Activated naive CD4-positive, alpha-beta T cell treated with anti-CD3 and anti-CD28 coated beads, Interleukin-2, amount 10 ng/mL, durations not matched to agents 7 days and 5 days (primary cell): ENCODE measurements around the gene SULT1A3.
"Not testable (repeated sequence)": the region's sequence is repeated elsewhere in the genome, so short reads cannot be mapped to it uniquely, and the experiment has no call there.

ENCODE experiments used
- CTCF ChIA-PET: fragments of 350-600 bp; sonication (Branson Sonifier 250); formaldehyde crosslinking; loops from one replicate; lab custom pipeline; 2021; ENCODE audit warnings: antibody characterized with exemption; lab: Charles Lee
- DNase-seq: peaks from one replicate; pipeline ENCODE4 v3.0.0-alpha.2; 2020
- H3K27ac Mint-ChIP-seq: one replicate; pipeline ENCODE4 v1.8.0; 2021; ENCODE audit warnings: mild to moderate bottlenecking, moderate library complexity, mixed read lengths
- H3K27me3 Mint-ChIP-seq: one replicate; pipeline ENCODE4 v1.8.0; 2021; ENCODE audit warnings: mild to moderate bottlenecking, mixed read lengths
- H3K36me3 Mint-ChIP-seq: one replicate; pipeline ENCODE4 v1.8.0; 2021; ENCODE audit warnings: mixed read lengths
- H3K4me1 Mint-ChIP-seq: one replicate; pipeline ENCODE4 v1.8.0; 2021; ENCODE audit warnings: mixed read lengths
- H3K4me3 Mint-ChIP-seq: one replicate; pipeline ENCODE4 v1.8.0; 2021; ENCODE audit warnings: mild to moderate bottlenecking, moderate library complexity, mixed read lengths
- H3K9me3 Mint-ChIP-seq: one replicate; pipeline ENCODE4 v1.8.0; 2021; ENCODE audit warnings: mixed read lengths

Gene SULT1A3

GRCh38 chr16:30183233-30184095 is 15.6 kb upstream of the SULT1A3 start, which contains the start of gene CORO1A:
Gene CORO1A, plus strand, starts transcription at chr16:30183602. Its CDS starts 1,608 bp downstream, at chr16:30185210.
- Mint-ChIP-seq H3K27ac (peak within 1 kb of the TSS; percentile 98), H3K36me3 (peaks cover 42% of the 10 kb centered on the region), H3K4me1 (peaks cover 34% of the 10 kb centered on the region), H3K4me3 (peak within 1 kb of the TSS; percentile 100), H3K27me3 (peaks cover 5% of the 10 kb centered on the region), H3K9me3 (no peaks in the 10 kb centered on the region)
- peak; percentile 91 for DNase-seq
- CTCF ChIA-PET: interaction anchor here (0.9 kb wide), 1 partner anchor 91 kb away, joined by 4 read pairs; the partner anchor contains the start of gene TBX6

DNA sequence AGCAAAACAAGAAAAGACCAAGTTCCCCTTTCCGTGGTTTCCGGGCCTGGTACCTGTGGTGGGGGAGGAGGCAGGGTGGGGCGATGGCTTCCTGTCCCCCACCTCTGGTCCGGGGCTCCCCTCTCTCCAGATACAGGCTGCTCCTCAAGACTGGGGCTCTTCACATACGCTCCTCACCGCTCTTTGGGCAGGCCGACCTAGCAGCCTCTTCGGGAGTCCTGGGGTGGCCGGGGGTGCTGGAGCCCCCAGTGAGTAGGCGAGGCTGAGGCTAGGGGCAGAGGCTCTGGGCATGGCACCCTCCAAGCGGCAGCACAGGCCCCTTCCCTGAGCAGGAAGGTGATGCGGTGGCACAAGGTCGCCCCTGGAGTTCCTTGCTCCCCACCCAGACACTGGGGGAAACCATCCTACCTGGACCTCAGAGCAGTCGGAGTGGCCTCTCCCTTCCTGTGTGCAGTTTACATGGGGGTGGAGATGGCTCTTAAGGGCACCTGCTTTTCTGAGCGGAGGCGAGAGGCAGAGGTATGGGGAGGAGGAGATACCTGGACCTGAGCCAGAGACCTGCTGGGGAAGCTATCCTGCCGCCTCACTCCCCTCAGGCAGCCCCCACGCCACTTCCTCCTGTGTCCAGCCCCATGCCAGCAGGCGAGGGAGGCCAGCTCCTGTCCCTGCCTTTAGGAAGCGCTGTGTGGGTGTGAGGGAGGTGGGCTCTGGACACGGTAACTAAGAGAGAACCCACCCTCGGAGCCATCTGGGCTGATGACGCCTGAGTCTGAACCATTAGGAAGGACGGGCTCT is 14.8 kb upstream of the SULT1A3 start:
- H3K27ac Mint-ChIP-seq: peak overlapping the region; percentile 98
- H3K4me3 Mint-ChIP-seq: peak overlapping the region; percentile 100
- peaks cover 42% of the 10 kb centered on the region for H3K36me3 Mint-ChIP-seq
- H3K27me3 Mint-ChIP-seq: peaks cover 5% of the 10 kb centered on the region
- CTCF ChIA-PET: interaction anchor here (2.7 kb wide), 1 partner anchor 93 kb away, joined by 13 read pairs; the partner anchor contains the start of gene TBX6
- H3K4me1 Mint-ChIP-seq: peaks cover 34% of the 10 kb centered on the region
- H3K9me3 Mint-ChIP-seq: no peaks in the 10 kb centered on the region
- DNase-seq: peak; percentile 93

GRCh38 chr16:30184891-30185682 is 14.0 kb upstream of the SULT1A3 start:
- Mint-ChIP-seq H3K36me3 (peaks cover 42% of the 10 kb centered on the region), H3K27me3 (peaks cover 5% of the 10 kb centered on the region), H3K27ac (peak overlapping the region; percentile 98), H3K9me3 (no peaks in the 10 kb centered on the region), H3K4me1 (peaks cover 34% of the 10 kb centered on the region), H3K4me3 (peak overlapping the region; percentile 100)
- no peak for DNase-seq
- CTCF ChIA-PET: interaction anchor here (0.6 to 2.7 kb wide), 7 partner anchors 42 to 465 kb away, joined by 3 to 13 read pairs (median 5); partner anchors contain the start of genes GDPD3, TBX6 and ZNF771

GRCh38 chr16:30185683-30186421 is 13.2 kb upstream of the SULT1A3 start:
- H3K27me3 Mint-ChIP-seq: peaks cover 5% of the 10 kb centered on the region
- CTCF ChIA-PET: interaction anchor here (0.6 to 2.7 kb wide), 9 partner anchors 11 to 464 kb away, joined by 3 to 13 read pairs (median 4); partner anchors contain the start of genes GDPD3, TBX6 and ZNF771
- DNase-seq: peak; percentile 92
- peak overlapping the region; percentile 100 for H3K4me3 Mint-ChIP-seq
- peaks cover 42% of the 10 kb centered on the region for H3K36me3 Mint-ChIP-seq
- peak overlapping the region; percentile 98 for H3K27ac Mint-ChIP-seq
- no peaks in the 10 kb centered on the region for H3K9me3 Mint-ChIP-seq
- peaks cover 32% of the 10 kb centered on the region for H3K4me1 Mint-ChIP-seq

DNA sequence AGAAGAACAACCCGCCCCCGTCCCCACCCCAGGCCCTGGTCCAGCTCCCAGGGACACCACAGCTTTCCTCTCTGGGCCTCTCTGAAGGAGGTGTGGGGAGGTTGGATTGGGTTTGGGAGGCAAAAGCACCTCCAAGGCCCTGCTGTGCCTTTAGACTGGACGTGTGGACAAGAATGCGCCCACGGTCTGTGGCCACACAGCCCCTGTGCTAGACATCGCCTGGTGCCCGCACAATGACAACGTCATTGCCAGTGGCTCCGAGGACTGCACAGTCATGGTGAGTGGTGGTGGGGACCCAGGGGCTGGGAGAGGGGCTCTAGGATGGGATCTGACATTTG is 12.6 kb upstream of the SULT1A3 start:
- CTCF ChIA-PET: interaction anchor here (0.8 to 2.7 kb wide), 8 partner anchors 11 to 223 kb away, joined by 3 to 13 read pairs (median 4); partner anchors contain the start of genes GDPD3, TBX6 and ZNF771
- peak overlapping the region; percentile 98 for H3K27ac Mint-ChIP-seq
- DNase-seq: no peak

DNA sequence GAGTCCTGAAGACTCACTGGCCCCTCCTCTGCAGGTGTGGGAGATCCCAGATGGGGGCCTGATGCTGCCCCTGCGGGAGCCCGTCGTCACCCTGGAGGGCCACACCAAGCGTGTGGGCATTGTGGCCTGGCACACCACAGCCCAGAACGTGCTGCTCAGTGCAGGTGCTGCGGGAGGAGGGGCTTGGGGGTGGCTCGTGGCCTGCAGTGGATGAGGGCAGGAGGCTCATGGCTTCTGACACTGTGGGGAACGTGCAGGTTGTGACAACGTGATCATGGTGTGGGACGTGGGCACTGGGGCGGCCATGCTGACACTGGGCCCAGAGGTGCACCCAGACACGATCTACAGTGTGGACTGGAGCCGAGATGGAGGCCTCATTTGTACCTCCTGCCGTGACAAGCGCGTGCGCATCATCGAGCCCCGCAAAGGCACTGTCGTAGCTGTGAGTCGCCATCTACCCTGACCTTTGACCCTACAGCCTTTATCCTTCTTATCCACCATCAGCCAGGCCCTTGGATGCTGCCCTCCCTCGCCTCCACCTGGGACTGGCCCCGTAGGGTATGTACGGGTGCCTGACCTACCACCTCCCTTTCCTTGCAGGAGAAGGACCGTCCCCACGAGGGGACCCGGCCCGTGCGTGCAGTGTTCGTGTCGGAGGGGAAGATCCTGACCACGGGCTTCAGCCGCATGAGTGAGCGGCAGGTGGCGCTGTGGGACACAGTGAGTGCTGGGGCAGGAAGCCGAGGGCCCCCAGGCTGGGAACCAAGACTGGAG is 12.1 kb upstream of the SULT1A3 start:
- Mint-ChIP-seq H3K36me3 (peaks cover 42% of the 10 kb centered on the region), H3K27ac (peak overlapping the region; percentile 98), H3K27me3 (peaks cover 5% of the 10 kb centered on the region), H3K4me3 (peak overlapping the region; percentile 100), H3K4me1 (peaks cover 27% of the 10 kb centered on the region), H3K9me3 (no peaks in the 10 kb centered on the region)
- peak; percentile 88 for DNase-seq
- CTCF ChIA-PET: interaction anchor here (0.8 to 2.7 kb wide), 5 partner anchors 12 to 95 kb away, joined by 3 to 13 read pairs (median 3); partner anchors contain the start of gene TBX6

More for the DNA sequence above, 12.6 kb upstream of the SULT1A3 start:
- Mint-ChIP-seq H3K9me3 (no peaks in the 10 kb centered on the region), H3K36me3 (peaks cover 42% of the 10 kb centered on the region), H3K4me1 (peaks cover 30% of the 10 kb centered on the region), H3K4me3 (peak overlapping the region; percentile 100), H3K27me3 (peaks cover 5% of the 10 kb centered on the region)

- DNase-seq: no peak
- Mint-ChIP-seq H3K4me3 (peak overlapping the region; percentile 100), H3K27me3 (peaks cover 5% of the 10 kb centered on the region), H3K4me1 (peaks cover 22% of the 10 kb centered on the region), H3K9me3 (no peaks in the 10 kb centered on the region), H3K36me3 (peaks cover 42% of the 10 kb centered on the region), H3K27ac (peak overlapping the region; percentile 98)
- CTCF ChIA-PET: interaction anchor here (1.4 kb wide), 1 partner anchor 95 kb away, joined by 3 read pairs; no protein-coding TSS in a partner anchor
Measured at GRCh38 chr16:30187556-30187865, 11.5 kb upstream of the SULT1A3 start.

DNA sequence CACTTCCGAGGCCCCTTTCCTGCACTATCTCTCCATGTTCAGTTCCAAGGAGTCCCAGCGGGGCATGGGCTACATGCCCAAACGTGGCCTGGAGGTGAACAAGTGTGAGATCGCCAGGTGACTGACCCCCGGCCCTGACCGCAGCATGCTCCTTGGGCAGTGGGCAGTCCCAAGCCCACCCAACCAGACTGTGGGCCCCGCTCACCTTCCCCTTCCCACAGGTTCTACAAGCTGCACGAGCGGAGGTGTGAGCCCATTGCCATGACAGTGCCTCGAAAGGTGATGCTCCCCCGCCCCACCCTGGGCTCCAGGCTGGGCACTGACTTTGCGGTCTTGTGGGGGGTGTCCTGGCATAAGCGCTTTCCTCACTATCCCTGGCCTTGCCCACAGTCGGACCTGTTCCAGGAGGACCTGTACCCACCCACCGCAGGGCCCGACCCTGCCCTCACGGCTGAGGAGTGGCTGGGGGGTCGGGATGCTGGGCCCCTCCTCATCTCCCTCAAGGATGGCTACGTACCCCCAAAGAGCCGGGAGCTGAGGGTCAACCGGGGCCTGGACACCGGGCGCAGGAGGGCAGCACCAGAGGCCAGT is 11.0 kb upstream of the SULT1A3 start:
- Mint-ChIP-seq H3K36me3 (peaks cover 42% of the 10 kb centered on the region), H3K27ac (peak overlapping the region; percentile 60), H3K4me1 (peaks cover 19% of the 10 kb centered on the region), H3K4me3 (peak overlapping the region; percentile 100), H3K9me3 (no peaks in the 10 kb centered on the region), H3K27me3 (peaks cover 5% of the 10 kb centered on the region)
- CTCF ChIA-PET: interaction anchor here (1.4 kb wide), 1 partner anchor 96 kb away, joined by 3 read pairs; no protein-coding TSS in a partner anchor
- no peak for DNase-seq

DNA sequence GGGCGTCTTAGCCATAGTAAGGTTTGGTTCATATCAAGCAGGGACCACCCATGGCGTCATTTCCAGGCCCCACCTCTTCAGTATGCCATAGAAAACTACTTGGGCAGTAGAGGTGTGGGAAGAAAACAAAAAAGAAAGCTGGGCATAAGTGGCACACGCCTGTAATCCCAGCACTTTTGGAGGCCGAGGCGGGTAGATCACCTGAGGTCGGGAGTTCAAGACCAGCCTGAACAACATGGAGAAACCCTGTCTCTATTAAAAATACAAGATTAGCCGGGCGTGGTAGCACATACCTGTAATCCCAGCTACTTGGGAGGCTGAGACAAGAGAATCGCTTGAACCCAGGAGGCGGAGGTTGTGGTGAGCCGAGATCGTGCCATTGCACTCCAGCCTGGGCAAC is 7.9 kb upstream of the SULT1A3 start:
- H3K9me3 Mint-ChIP-seq, H3K4me3 Mint-ChIP-seq, DNase-seq, H3K27ac Mint-ChIP-seq, CTCF ChIA-PET, H3K27me3 Mint-ChIP-seq: not testable (repeated sequence)
- peaks cover 19% of the 10 kb centered on the region for H3K36me3 Mint-ChIP-seq
- peaks cover 17% of the 10 kb centered on the region for H3K4me1 Mint-ChIP-seq

DNA sequence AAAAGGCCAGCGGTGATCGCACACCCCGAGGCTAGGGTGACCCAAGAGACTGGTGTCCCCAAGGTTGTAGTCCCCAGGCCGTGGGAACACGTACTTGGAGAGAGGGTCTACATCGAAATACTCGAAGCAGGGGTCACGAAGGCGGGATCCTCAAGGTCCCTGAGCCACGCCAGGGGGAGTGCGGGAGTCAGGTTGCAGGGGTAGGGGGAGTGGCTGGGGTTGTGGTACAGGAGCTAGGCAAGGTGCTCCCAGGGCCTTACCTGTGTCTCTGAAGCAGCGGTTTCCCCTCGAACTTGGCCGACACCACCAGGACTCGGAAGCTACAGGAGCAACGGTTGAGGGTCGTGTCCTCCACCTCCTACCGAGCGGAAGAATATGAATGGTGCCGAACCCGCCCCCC is 6.0 kb upstream of the SULT1A3 start:
- H3K27me3 Mint-ChIP-seq, CTCF ChIA-PET: not testable (repeated sequence)

GRCh38 chr16:30193615-30194014 is 5.4 kb upstream of the SULT1A3 start, which contains the start of the genes BOLA2B and SLX1A:
Gene BOLA2B, minus strand, starts transcription at chr16:30193666. Its CDS starts 71 bp downstream, at chr16:30193595.
Gene SLX1A, plus strand, starts transcription at chr16:30193875. Its CDS starts 210 bp downstream, at chr16:30194085.
- DNase-seq, H3K4me3 Mint-ChIP-seq, CTCF ChIA-PET, H3K4me1 Mint-ChIP-seq, H3K27me3 Mint-ChIP-seq, H3K27ac Mint-ChIP-seq, H3K36me3 Mint-ChIP-seq, H3K9me3 Mint-ChIP-seq: not testable (repeated sequence)

More for the DNA sequence above, 6.0 kb upstream of the SULT1A3 start:
- H3K4me3 Mint-ChIP-seq, H3K4me1 Mint-ChIP-seq, DNase-seq, H3K9me3 Mint-ChIP-seq, H3K27ac Mint-ChIP-seq, H3K36me3 Mint-ChIP-seq: not testable (repeated sequence)
